HCT116 (cell line): ENCODE measurements around the gene EDA2R. TPM values are rescaled to one million over a fixed set of nuclear protein-coding genes. Genes with fewer than 3 reads are reported as not detected.

Experiments
- ATAC-seq: fragments of 200-7000 bp; cut with Tn5 transposase; 2 replicates; pipeline ENCODE4 v1.9.1; 2020; ENCODE audit warnings: mild to moderate bottlenecking, moderate library complexity
- BruUV-seq: library from RNA; stranded (reverse); fragments of 400-500 nt; replicated peaks from 2 replicates; lab custom pipeline; 2021; lab: Mats Ljungman, UMichigan
- CTCF ChIA-PET: fragments of 300-600 bp; sonication (Branson Sonifier 250); formaldehyde crosslinking; loops from one replicate; lab custom pipeline; 2021; ENCODE audit warnings: antibody characterized with exemption; lab: Charles Lee
- POLR2A ChIA-PET: fragments of 300-600, 350-600 bp; sonication (Branson Sonifier 250); formaldehyde crosslinking; loops from one replicate; lab custom pipeline; 2021; ENCODE audit warnings: antibody characterized with exemption; lab: Charles Lee
- RAD21 ChIA-PET, 2 experiments: fragments of 300-600 bp; sonication (Branson Sonifier 250); formaldehyde crosslinking; loops; one replicate each; lab custom pipeline; 2023; ENCODE audit warnings: low total read pairs in 2 of 2; ENCODE audit not compliant: uncharacterized antibody in 2 of 2, unreplicated experiment in 2 of 2, low non-redundant PET in 1 of 2; lab: Charles Lee
- DNase-seq: peaks from one replicate; pipeline ENCODE4 v3.0.0-alpha.2; 2010; ENCODE audit warnings: low read depth, low spot score
- H2AFZ ChIP-seq: fragments of 200-600 bp; shearing (Covaris generic), sonication (generic); 2 replicates; pipeline ENCODE4 v1.6.1; 2017; ENCODE audit warnings: low read depth, mixed run types, mixed read lengths, antibody characterized with exemption, low read length; ENCODE audit not compliant: poor library complexity, severe bottlenecking
- H3K27ac ChIP-seq: 2 replicates; pipeline ENCODE4 v1.5.1; 2012; ENCODE audit warnings: low read depth, low read length
- H3K27me3 ChIP-seq: fragments of 200-600 bp; sonication (generic); 2 replicates; pipeline ENCODE4 v1.6.1; 2016; ENCODE audit warnings: mixed run types, low read length, mixed read lengths; ENCODE audit not compliant: insufficient read depth
- H3K36me3 ChIP-seq, 2 experiments: fragments of 200-500 bp in 1 of 2; fragments of 200-600 bp in 1 of 2; sonication (Bioruptor generic) in 1 of 2; sonication (generic) in 1 of 2; 2 replicates each; pipeline versions ENCODE4 v1.5.1 to v1.6.1; 2014 to 2016; ENCODE audit warnings: low read length in 2 of 2, inconsistent platforms in 1 of 2, mixed read lengths in 1 of 2, mixed run types in 1 of 2; ENCODE audit not compliant: insufficient read depth in 2 of 2, control insufficient read depth in 1 of 2
- H3K4me1 ChIP-seq, 2 experiments: fragments of 200-600 bp in 1 of 2; sonication (generic) in 1 of 2; 2 replicates each; pipeline versions ENCODE4 v1.5.1 to v1.6.1; 2012 to 2017; ENCODE audit warnings: low read length in 2 of 2, inconsistent platforms in 1 of 2, mild to moderate bottlenecking in 1 of 2, mixed read lengths in 1 of 2, mixed run types in 1 of 2, moderate library complexity in 1 of 2; ENCODE audit not compliant: insufficient read depth in 2 of 2, control insufficient read depth in 1 of 2
- H3K4me2 ChIP-seq: fragments of 200-600 bp; sonication (generic); 2 replicates; pipeline ENCODE4 v1.6.1; 2017; ENCODE audit warnings: mixed run types, low read length, mixed read lengths
- H3K4me3 ChIP-seq, 2 experiments: fragments of 200-600 bp in 1 of 2; sonication (generic) in 1 of 2; replicated peaks in 1 of 2; 2 replicates each; pipeline ENCODE4 v1.5.1; 2011 to 2016; ENCODE audit warnings: low read length in 2 of 2, control low read depth in 1 of 2, low read depth in 1 of 2, mild to moderate bottlenecking in 1 of 2, mixed read lengths in 1 of 2, mixed run types in 1 of 2
- H3K79me2 ChIP-seq: fragments of 200-600 bp; sonication (generic); 2 replicates; pipeline ENCODE4 v1.6.1; 2017; ENCODE audit warnings: mild to moderate bottlenecking, mixed run types, low read length, moderate library complexity, mixed read lengths; ENCODE audit not compliant: insufficient read depth
- H3K9ac ChIP-seq: fragments of 200-600 bp; sonication (generic); 2 replicates; pipeline ENCODE4 v1.6.1; 2016; ENCODE audit warnings: low read length, mixed read lengths
- H3K9me2 ChIP-seq: fragments of 200-600 bp; sonication (generic), shearing (Covaris generic); 2 replicates; pipeline ENCODE4 v1.6.1; 2017; ENCODE audit warnings: mixed run types, mild to moderate bottlenecking, moderate library complexity; ENCODE audit not compliant: insufficient read depth
- H3K9me3 ChIP-seq, 2 experiments: fragments of 200-500 bp in 1 of 2; fragments of 200-600 bp in 1 of 2; sonication (Bioruptor generic) in 1 of 2; sonication (generic) in 1 of 2; 2 replicates each; pipeline ENCODE4 v1.6.1; 2014 to 2017; ENCODE audit warnings: low read length in 2 of 2, mixed read lengths in 2 of 2, inconsistent platforms in 1 of 2, low read depth in 1 of 2, mild to moderate bottlenecking in 1 of 2, mixed run types in 1 of 2, moderate library complexity in 1 of 2; ENCODE audit not compliant: control insufficient read depth in 1 of 2, insufficient read depth in 1 of 2
- H4K20me1 ChIP-seq: fragments of 200-600 bp; sonication (generic), shearing (Covaris generic); 2 replicates; pipeline ENCODE4 v1.6.1; 2017; ENCODE audit warnings: mixed run types, mild to moderate bottlenecking, moderate library complexity; ENCODE audit not compliant: insufficient read depth
- ATF3 ChIP-seq: IDR thresholded peaks from 2 replicates; pipeline ENCODE4 v1.6.1; 2012
- CBX3 ChIP-seq: IDR thresholded peaks from 2 replicates; pipeline ENCODE4 v1.6.1; 2012; ENCODE audit warnings: low read depth
- CEBPB ChIP-seq: IDR thresholded peaks from 2 replicates; pipeline ENCODE4 v1.6.1; 2012; ENCODE audit warnings: low read depth
- CTCF ChIP-seq, 3 experiments: fragments of 200-600 bp in 1 of 3; sonication (generic) in 1 of 3; IDR thresholded peaks in 2 of 3; conservative IDR thresholded peaks in 1 of 3; 2 replicates each; pipeline ENCODE4 v1.5.1; 2012 to 2017; ENCODE audit warnings: low read depth in 2 of 3, low read length in 2 of 3, antibody characterized with exemption in 1 of 3, borderline replicate concordance in 1 of 3, control low read depth in 1 of 3, mild to moderate bottlenecking in 1 of 3, mixed read lengths in 1 of 3, mixed run types in 1 of 3, moderate library complexity in 1 of 3; ENCODE audit not compliant: insufficient read depth in 1 of 3
- EGR1 ChIP-seq: IDR thresholded peaks from 2 replicates; pipeline ENCODE4 v1.6.1; 2012; ENCODE audit warnings: low read depth
- ELF1 ChIP-seq: IDR thresholded peaks from 2 replicates; pipeline ENCODE4 v1.6.1; 2012; ENCODE audit warnings: low read depth, borderline replicate concordance
- EZH2 ChIP-seq: fragments of 200-600 bp; sonication (generic); IDR thresholded peaks from 2 replicates; pipeline ENCODE4 v1.6.1; 2017; ENCODE audit warnings: antibody characterized with exemption, mixed run types
- EZH2phosphoT487 ChIP-seq: fragments of 200-600 bp; IDR thresholded peaks from 2 replicates; pipeline ENCODE4 v1.6.1; 2018; ENCODE audit warnings: antibody characterized with exemption, borderline replicate concordance
- FOSL1 ChIP-seq: IDR thresholded peaks from 2 replicates; pipeline ENCODE4 v1.6.1; 2012; ENCODE audit warnings: low read depth
- JUND ChIP-seq: IDR thresholded peaks from 2 replicates; pipeline ENCODE4 v1.6.1; 2012
- POLR2A ChIP-seq: IDR thresholded peaks from 2 replicates; pipeline ENCODE4 v1.7.0; 2011; ENCODE audit warnings: borderline replicate concordance; ENCODE audit not compliant: insufficient read depth, insufficient read length; ENCODE audit errors: extremely low read depth
- SIN3A ChIP-seq: IDR thresholded peaks from 2 replicates; pipeline ENCODE4 v1.6.1; 2012; ENCODE audit warnings: low read depth
- SP1 ChIP-seq: IDR thresholded peaks from 2 replicates; pipeline ENCODE4 v1.6.1; 2012; ENCODE audit warnings: low read depth
- SRF ChIP-seq: IDR thresholded peaks from 2 replicates; pipeline ENCODE4 v1.6.1; 2012; ENCODE audit warnings: low read depth
- YY1 ChIP-seq: IDR thresholded peaks from 2 replicates; pipeline ENCODE4 v1.6.1; 2011; ENCODE audit warnings: low read length, low read depth, moderate library complexity, mild to moderate bottlenecking; ENCODE audit not compliant: insufficient replicate concordance; ENCODE audit errors: extremely low read depth
- ZFX ChIP-seq: fragments of 450-650 bp; IDR thresholded peaks from 2 replicates; pipeline ENCODE4 v1.6.1; 2017
- intact Hi-C: fragments of 100-400 bp; cut with micrococcal nuclease; formaldehyde crosslinking; loops from 2 replicates; pipeline ENCODE4 v1.10.0; 2022
- total RNA-seq: library from RNA; stranded (reverse); gene quantifications from one replicate; pipeline ENCODE4 v1.2.1, GENCODE V29; 2021; ENCODE audit not compliant: unreplicated experiment
- TF ChIP-seq, protein P1 (sequence below): IDR thresholded peaks from 2 replicates; pipeline ENCODE4 v1.6.1; 2012

The EDA2R gene
- total RNA-seq, 1 experiment from 2014 or later, result not detected

DNA sequence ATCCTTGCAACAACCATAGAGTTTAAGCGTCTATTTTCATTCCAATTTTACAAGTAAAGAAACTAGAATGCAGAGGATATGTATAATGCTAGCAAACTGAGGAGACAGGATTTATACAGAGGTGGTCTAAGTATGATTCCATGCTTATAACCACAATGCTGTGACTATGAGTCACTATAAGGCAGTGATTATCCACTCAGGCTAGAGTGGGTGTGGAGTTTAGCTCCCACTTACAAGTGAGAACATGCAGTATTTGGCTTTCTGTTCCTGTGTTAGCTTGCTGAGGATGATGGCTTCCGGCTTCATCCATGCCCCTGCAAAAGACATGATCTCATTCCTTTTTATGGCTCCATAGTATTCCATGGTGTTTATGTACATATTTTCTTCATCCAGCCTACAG lies 41.6 kb upstream of the EDA2R start (continued):
- no peak for TF ChIP-seq ELF1
- TF ChIP-seq EZH2phosphoT487, result no peak

GRCh38 chrX:66677430-66677829 lies 38.6 kb upstream of the EDA2R start:
- Histone ChIP-seq H3K27me3 (no peaks in the 10 kb centered on the region), H3K9ac (no peak overlapping the region), H3K4me2 (no peak overlapping the region), H3K4me1 (no peaks in the 10 kb centered on the region), H3K79me2 (no peaks in the 10 kb centered on the region), H3K9me3 (no peaks in the 10 kb centered on the region), H3K27ac (no peak overlapping the region), H3K4me3 (no peak overlapping the region), H3K36me3 (no peaks in the 10 kb centered on the region), H4K20me1 (no peaks in the 10 kb centered on the region), H2AFZ (no peak overlapping the region), H3K9me2 (no peaks in the 10 kb centered on the region)
- DNase-seq (no peak), ATAC-seq (no peak)
- BruUV-seq, result no TSS peak
- ChIA-PET POLR2A (no interaction called here), CTCF (no interaction called here), RAD21 (no interaction called here)
- intact Hi-C loops, result no loop called here
- TF ChIP-seq POLR2A (no peak), ATF3 (no peak), SIN3A (no peak), ZFX (no peak), CBX3 (no peak), SP1 (no peak), JUND (no peak), EZH2phosphoT487 (no peak), SRF (no peak), EGR1 (no peak)

GRCh38 chrX:66676990-66677389 lies 38.1 kb upstream of the EDA2R start:
- no peak for ATAC-seq
- ChIA-PET POLR2A (no interaction called here), CTCF (no interaction called here), RAD21 (no interaction called here)
- H3K9me3 ChIP-seq, result no peaks in the 10 kb centered on the region
- no peaks in the 10 kb centered on the region for H3K79me2 ChIP-seq
- no peaks in the 10 kb centered on the region for H3K36me3 ChIP-seq
- H3K27me3 ChIP-seq, result no peaks in the 10 kb centered on the region
- H4K20me1 ChIP-seq, result no peaks in the 10 kb centered on the region
- H3K9ac ChIP-seq, result no peak overlapping the region
- H3K4me1 ChIP-seq, result no peaks in the 10 kb centered on the region
- intact Hi-C loops, result no loop called here
- no peak overlapping the region for H2AFZ ChIP-seq
- no peak overlapping the region for H3K27ac ChIP-seq
- BruUV-seq, result no TSS peak
- no peak overlapping the region for H3K4me2 ChIP-seq
- H3K9me2 ChIP-seq, result no peaks in the 10 kb centered on the region
- no peak overlapping the region for H3K4me3 ChIP-seq
- DNase-seq, result no peak
- TF ChIP-seq FOSL1 (no peak), JUND (no peak), EZH2 (no peak), SIN3A (no peak), YY1 (no peak), EZH2phosphoT487 (no peak), CEBPB (no peak), CTCF (IDR thresholded peaks at IDR 0.05 in 2 of 3, conservative IDR thresholded peaks at IDR 0.05 in 1 of 3; ENCODE audit: borderline replicate concordance in 1 of 3, insufficient read depth in 1 of 3, low read depth in 2 of 3, low read length in 2 of 3) (no peak)
- TF ChIP-seq, protein P1, sequence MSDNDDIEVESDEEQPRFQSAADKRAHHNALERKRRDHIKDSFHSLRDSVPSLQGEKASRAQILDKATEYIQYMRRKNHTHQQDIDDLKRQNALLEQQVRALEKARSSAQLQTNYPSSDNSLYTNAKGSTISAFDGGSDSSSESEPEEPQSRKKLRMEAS, result no peak
